Measurements from ENCODE around the gene ADSS1.

DNA sequence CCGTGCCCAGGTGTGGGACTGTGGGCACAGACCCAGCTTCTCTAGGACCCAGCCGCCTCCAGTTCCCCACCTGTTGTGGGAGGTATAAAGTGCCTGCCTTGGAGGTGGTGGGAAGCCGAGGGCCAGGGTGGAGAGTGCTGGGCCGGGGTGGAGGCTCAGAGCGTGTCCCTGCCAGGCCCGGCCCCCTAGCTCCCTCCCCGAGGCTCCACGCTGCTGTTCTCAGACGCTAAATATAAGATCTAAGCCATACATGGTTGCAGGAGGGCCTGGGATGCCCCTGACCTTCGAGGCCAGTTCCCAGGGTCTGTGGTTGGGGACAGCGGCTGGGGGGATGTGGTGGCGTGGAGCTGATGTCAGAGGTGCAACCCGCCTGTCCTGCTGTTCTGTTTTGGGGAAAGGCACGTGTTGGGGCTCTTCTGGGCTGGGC, 23.8 kb upstream of the ADSS1 start:
- TF ChIP-seq, protein P1, sequence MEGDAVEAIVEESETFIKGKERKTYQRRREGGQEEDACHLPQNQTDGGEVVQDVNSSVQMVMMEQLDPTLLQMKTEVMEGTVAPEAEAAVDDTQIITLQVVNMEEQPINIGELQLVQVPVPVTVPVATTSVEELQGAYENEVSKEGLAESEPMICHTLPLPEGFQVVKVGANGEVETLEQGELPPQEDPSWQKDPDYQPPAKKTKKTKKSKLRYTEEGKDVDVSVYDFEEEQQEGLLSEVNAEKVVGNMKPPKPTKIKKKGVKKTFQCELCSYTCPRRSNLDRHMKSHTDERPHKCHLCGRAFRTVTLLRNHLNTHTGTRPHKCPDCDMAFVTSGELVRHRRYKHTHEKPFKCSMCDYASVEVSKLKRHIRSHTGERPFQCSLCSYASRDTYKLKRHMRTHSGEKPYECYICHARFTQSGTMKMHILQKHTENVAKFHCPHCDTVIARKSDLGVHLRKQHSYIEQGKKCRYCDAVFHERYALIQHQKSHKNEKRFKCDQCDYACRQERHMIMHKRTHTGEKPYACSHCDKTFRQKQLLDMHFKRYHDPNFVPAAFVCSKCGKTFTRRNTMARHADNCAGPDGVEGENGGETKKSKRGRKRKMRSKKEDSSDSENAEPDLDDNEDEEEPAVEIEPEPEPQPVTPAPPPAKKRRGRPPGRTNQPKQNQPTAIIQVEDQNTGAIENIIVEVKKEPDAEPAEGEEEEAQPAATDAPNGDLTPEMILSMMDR (conservative IDR thresholded peaks at IDR 0.05; ENCODE audit: low read depth, low read length), result no peak
- no peak for TF ChIP-seq EZH2 (IDR thresholded peaks at IDR 0.05; ENCODE audit: borderline replicate concordance, low read depth, low read length, poor library complexity, severe bottlenecking)
